CD4-positive, CD25-positive, alpha-beta regulatory T cell (primary cell): ENCODE data around the gene BCO1. TPM values are rescaled to one million over a fixed set of nuclear protein-coding genes. Genes with fewer than 3 reads are reported as not detected.

Source experiments
- ATAC-seq, 2 donors: fragments of 150-1000 bp; cut with Tn5 transposase; one replicate each; pipeline ENCODE4 v1.10.0; 2021; ENCODE audit warnings: low read depth in 2 of 2, moderate number of reproducible peaks in 2 of 2, moderate library complexity in 1 of 2
- DNase-seq, 3 donors: peaks; one replicate each; pipeline versions ENCODE4 v3.0.0 to v3.0.0-alpha.2; 2012 to 2022; ENCODE audit warnings: mixed read lengths in 1 of 3
- H3K27ac ChIP-seq: one replicate; pipeline ENCODE4 v1.7.0; 2013; ENCODE audit warnings: mild to moderate bottlenecking, low read length; ENCODE audit not compliant: insufficient read depth, poor library complexity, severe bottlenecking
- H3K27me3 ChIP-seq: one replicate; pipeline ENCODE4 v1.7.0; 2013; ENCODE audit warnings: low read length; ENCODE audit not compliant: control insufficient read depth, insufficient read depth
- H3K36me3 ChIP-seq: one replicate; pipeline ENCODE4 v1.7.0; 2013; ENCODE audit warnings: mild to moderate bottlenecking, low read length, moderate library complexity; ENCODE audit not compliant: control insufficient read depth, insufficient read depth
- H3K4me1 ChIP-seq: 2 replicates; pipeline ENCODE4 v1.7.0; 2013; ENCODE audit warnings: mild to moderate bottlenecking, low read length; ENCODE audit not compliant: insufficient read depth, control insufficient read depth, poor library complexity, severe bottlenecking
- H3K4me3 ChIP-seq: one replicate; pipeline ENCODE4 v1.7.0; 2013; ENCODE audit warnings: low read depth, mild to moderate bottlenecking, low read length, moderate library complexity
- H3K9me3 ChIP-seq, 2 experiments: 1 replicate in 1 of 2; 2 replicates in 1 of 2; pipeline ENCODE4 v1.7.0; 2013; ENCODE audit warnings: low read length in 2 of 2, mild to moderate bottlenecking in 1 of 2, moderate library complexity in 1 of 2; ENCODE audit not compliant: control insufficient read depth in 2 of 2
- H3K27ac Mint-ChIP-seq, 3 donors: one replicate each; pipeline ENCODE4 v1.8.0; 2020 to 2022; ENCODE audit warnings: mild to moderate bottlenecking in 3 of 3, mixed read lengths in 3 of 3, moderate library complexity in 2 of 3
- H3K27me3 Mint-ChIP-seq: one replicate; pipeline ENCODE4 v1.8.0; 2022; ENCODE audit warnings: mild to moderate bottlenecking, mixed read lengths
- H3K36me3 Mint-ChIP-seq: one replicate; pipeline ENCODE4 v1.8.0; 2020; ENCODE audit warnings: mixed read lengths
- H3K4me1 Mint-ChIP-seq, 4 donors: one replicate each; pipeline ENCODE4 v1.8.0; 2020 to 2022; ENCODE audit warnings: mixed read lengths in 4 of 4, mild to moderate bottlenecking in 1 of 4
- H3K4me3 Mint-ChIP-seq, 4 donors: one replicate each; pipeline ENCODE4 v1.8.0; 2020 to 2022; ENCODE audit warnings: mild to moderate bottlenecking in 4 of 4, mixed read lengths in 4 of 4, moderate library complexity in 3 of 4
- H3K9me3 Mint-ChIP-seq, 7 donors: one replicate each; pipeline ENCODE4 v1.8.0; 2020 to 2022; ENCODE audit warnings: mixed read lengths in 7 of 7, mild to moderate bottlenecking in 3 of 7, moderate library complexity in 2 of 7
- polyA plus RNA-seq, 4 donors: library from polyadenylated mRNA; unstranded; fragments of 300-500 nt; fragmentation: Illumina TruSeq; gene quantifications; one replicate each; pipeline ENCODE4 v1.2.3, GENCODE V29; 2021
- total RNA-seq: library from RNA; stranded (reverse); gene quantifications from one replicate; pipeline ENCODE4 v1.2.3, GENCODE V29; 2022

BCO1 gene, protein sequence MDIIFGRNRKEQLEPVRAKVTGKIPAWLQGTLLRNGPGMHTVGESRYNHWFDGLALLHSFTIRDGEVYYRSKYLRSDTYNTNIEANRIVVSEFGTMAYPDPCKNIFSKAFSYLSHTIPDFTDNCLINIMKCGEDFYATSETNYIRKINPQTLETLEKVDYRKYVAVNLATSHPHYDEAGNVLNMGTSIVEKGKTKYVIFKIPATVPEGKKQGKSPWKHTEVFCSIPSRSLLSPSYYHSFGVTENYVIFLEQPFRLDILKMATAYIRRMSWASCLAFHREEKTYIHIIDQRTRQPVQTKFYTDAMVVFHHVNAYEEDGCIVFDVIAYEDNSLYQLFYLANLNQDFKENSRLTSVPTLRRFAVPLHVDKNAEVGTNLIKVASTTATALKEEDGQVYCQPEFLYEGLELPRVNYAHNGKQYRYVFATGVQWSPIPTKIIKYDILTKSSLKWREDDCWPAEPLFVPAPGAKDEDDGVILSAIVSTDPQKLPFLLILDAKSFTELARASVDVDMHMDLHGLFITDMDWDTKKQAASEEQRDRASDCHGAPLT
- total RNA-seq (not detected), polyA plus RNA-seq (not detected)

DNA sequence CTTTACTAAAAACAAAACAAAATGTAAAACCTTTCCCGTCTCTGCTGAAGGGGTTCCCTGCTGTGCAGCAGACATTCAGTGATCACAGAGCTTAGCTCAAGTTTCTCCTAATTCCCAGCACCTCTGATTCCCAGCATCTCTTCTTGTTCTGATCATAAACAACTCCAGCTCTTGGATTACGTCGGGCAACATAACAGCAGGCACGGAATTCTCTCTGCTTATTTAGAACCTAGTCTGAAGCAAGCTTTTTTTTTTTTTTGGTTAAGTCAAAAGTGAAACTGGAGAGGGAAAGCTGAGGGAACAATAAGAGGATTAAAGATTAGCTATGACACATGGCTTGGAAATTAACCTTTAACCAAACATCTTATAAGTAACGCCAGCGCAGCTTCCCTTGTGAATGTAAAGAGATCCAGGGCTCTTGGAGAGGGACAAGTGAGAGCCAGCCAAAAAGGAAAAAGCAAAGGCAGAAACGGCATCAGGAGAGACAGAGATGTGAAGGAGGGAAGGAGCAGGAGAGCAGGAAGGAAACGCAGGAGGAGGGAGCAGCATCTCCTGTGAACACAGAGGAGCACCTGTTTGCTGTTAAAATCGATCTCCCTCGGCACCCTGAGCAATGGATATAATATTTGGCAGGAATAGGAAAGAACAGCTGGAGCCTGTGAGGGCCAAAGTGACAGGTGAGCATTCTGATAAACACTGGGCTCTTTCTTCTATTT is at the start of gene BCO1:
BCO1 (plus strand) TSS at position 394 of the 716 bp plus-strand sequence; CDS start at position 614, 220 bp downstream.
- no peak for ATAC-seq
- peaks cover 11% of the 10 kb centered on the region for H3K27me3 Mint-ChIP-seq
- H3K36me3 Mint-ChIP-seq, result no peaks in the 10 kb centered on the region

DNA sequence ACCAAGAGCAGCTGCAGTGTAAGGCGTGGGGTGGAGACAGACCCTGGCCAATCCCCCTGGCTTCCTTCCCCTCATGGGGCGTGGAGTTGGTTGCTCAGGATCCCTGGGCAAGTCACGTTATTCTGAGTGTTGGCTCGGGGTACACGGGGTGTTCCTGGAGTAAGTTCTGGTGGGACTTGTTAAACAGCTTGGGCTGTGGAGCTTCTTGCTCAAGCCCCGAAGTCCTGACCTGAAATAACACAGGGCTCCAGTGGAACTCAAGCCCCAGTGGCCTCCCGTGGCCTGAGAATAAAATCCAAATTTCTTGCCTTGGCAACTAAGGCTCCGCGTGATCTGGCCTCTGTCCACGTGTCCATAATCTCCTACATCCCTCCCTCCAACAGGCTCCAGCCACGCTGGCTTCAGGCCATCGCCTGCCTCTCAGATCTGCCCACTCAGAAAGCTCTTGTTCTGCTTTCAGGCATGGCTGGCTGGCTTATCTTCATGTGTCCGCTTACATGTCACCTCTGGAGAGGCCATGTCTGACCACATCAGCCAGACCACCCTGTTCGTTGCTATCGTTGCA is 49.3 kb upstream of the BCO1 start:
- Mint-ChIP-seq H3K27me3 (peaks cover 5% of the 10 kb centered on the region), H3K4me1 (no peaks in the 10 kb centered on the region), H3K4me3 (no peak overlapping the region), H3K36me3 (no peaks in the 10 kb centered on the region), H3K27ac (no peak overlapping the region), H3K9me3 (peaks cover 0 to 1% (median 0%) of the 10 kb centered on the region in 7 donors)
- Histone ChIP-seq H3K27ac (no peak overlapping the region), H3K4me3 (no peak overlapping the region), H3K27me3 (peaks cover 3% of the 10 kb centered on the region), H3K9me3 (no peaks in the 10 kb centered on the region), H3K36me3 (no peaks in the 10 kb centered on the region), H3K4me1 (no peaks in the 10 kb centered on the region)
- DNase-seq (no peak), ATAC-seq (no peak)

More for the DNA sequence above, at the start of gene BCO1:
- H3K27me3 ChIP-seq, result no peaks in the 10 kb centered on the region
- peaks cover 0 to 8% (median 5%) of the 10 kb centered on the region in 4 donors for H3K4me1 Mint-ChIP-seq
- peak within 1 kb of the TSS in 1 of 3 donors; percentile 1 for H3K27ac Mint-ChIP-seq
- H3K27ac ChIP-seq, result no peak within 1 kb of the TSS
- H3K4me3 Mint-ChIP-seq, result no peak within 1 kb of the TSS
- H3K4me1 ChIP-seq, result no peaks in the 10 kb centered on the region
- DNase-seq, result no peak
- no peaks in the 10 kb centered on the region for H3K9me3 Mint-ChIP-seq
- H3K4me3 ChIP-seq, result no peak within 1 kb of the TSS
- no peaks in the 10 kb centered on the region for H3K36me3 ChIP-seq
- H3K9me3 ChIP-seq, result no peaks in the 10 kb centered on the region

DNA sequence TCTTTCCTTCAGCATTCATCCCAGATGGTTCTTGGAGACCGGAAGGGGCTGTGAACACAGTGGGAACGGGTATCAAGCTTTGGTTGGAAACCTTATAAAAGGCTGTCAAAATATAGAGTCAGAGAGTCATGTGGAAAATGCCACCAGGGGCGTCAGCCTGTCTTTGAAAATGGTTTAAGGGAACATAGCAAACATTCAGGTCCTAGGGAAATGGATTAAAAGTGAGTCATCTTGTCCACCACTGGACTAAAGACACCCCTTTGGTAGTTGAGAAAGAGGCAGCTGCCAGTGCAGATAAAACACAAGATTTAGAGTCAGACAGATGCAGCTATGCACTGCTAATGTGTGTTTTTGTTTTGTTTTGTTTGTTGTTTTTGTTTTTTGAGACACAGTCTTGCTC is 47.8 kb upstream of the BCO1 start:
- ATAC-seq, result no peak

DNA sequence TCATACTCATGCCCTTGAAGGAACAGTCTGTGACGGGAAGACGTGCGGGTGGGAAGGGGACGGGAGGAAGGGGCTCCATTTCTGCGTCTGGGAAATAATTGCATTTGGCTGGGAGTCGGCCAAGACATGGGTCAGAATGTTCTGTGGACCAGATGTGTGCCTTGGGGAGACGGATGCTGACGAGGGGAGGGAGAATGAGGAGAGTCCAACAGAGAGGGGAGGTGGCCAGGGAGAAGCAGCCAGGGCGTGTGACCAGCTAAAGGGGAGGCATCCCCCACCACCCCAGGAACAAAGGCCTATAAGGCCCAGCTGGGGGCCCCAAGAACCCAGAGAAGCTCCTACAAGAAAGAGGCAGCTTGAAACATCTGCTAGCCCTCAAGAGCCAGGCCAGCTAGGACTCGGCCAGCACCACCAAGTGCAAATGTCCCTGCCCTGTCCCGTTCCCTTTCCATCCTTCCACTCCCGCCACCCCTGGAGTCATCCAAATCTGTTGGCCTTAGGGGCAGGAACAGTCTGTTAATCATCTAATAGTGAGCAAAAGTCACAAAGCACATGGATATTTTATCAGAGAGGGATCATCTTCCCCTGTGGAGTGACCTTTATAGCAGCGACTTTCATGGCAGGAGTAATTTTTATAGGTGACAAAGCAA is 42.5 kb upstream of the BCO1 start:
- Histone ChIP-seq H3K4me1 (no peaks in the 10 kb centered on the region), H3K27me3 (peaks cover 3% of the 10 kb centered on the region), H3K27ac (no peak overlapping the region), H3K4me3 (no peak overlapping the region), H3K36me3 (no peaks in the 10 kb centered on the region), H3K9me3 (no peaks in the 10 kb centered on the region)
- Mint-ChIP-seq H3K27ac (no peak overlapping the region), H3K27me3 (peaks cover 11% of the 10 kb centered on the region), H3K4me3 (no peak overlapping the region), H3K4me1 (no peaks in the 10 kb centered on the region), H3K36me3 (no peaks in the 10 kb centered on the region), H3K9me3 (peaks cover 0 to 2% (median 0%) of the 10 kb centered on the region in 7 donors)
- ATAC-seq, result no peak
- DNase-seq, result no peak

More for the DNA sequence above, 47.8 kb upstream of the BCO1 start:
- Mint-ChIP-seq H3K4me3 (no peak overlapping the region), H3K27ac (no peak overlapping the region), H3K4me1 (no peaks in the 10 kb centered on the region), H3K27me3 (peaks cover 8% of the 10 kb centered on the region), H3K36me3 (no peaks in the 10 kb centered on the region), H3K9me3 (peaks cover 0 to 1% (median 0%) of the 10 kb centered on the region in 7 donors)
- Histone ChIP-seq H3K36me3 (no peaks in the 10 kb centered on the region), H3K27ac (no peak overlapping the region), H3K4me1 (no peaks in the 10 kb centered on the region), H3K4me3 (no peak overlapping the region), H3K27me3 (peaks cover 3% of the 10 kb centered on the region), H3K9me3 (no peaks in the 10 kb centered on the region)
- no peak for DNase-seq

DNA sequence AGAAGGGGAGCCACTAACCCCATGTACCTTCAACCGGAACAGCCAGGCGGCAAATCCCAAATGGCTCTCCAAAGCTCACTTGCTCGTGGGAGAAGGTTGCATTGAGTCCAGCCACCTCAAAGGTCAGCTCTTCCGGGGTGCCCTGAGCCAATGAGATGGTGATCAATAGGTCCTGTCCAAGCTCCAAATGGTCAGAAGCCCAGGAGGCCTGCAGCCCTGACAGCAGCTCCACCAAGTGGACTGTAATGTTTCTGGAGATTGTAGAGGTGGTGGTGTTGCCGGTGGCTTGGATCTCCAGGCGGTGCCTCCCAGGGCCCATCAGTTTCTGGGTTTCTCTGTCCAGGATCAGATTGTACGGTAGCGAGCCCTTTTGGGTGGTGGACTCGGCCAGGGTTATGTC is 39.9 kb upstream of the BCO1 start:
- no peak overlapping the region for H3K4me3 ChIP-seq
- H3K9me3 Mint-ChIP-seq, result peaks cover 0 to 2% (median 0%) of the 10 kb centered on the region in 7 donors

DNA sequence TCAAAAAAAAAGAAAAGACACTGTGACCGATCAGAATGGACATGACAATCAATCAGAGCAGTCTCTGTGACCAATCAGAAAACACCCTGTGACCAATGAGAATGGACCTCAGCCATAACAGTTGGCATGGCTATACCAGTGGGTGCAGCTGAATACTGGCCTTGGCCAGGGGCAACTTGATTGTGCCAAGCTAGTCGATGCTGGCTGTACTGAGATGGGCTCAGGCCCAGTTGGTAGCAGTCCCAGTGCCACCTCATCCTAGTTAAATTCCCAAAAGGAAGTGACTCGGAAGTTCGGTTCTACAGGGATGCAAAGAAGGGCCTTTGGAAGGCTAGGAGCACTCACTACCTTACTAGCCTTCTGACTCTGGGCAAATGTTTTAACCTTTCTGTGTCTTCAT is 37.2 kb upstream of the BCO1 start:
- Mint-ChIP-seq H3K27me3 (peaks cover 17% of the 10 kb centered on the region), H3K4me3 (no peak overlapping the region), H3K27ac (no peak overlapping the region), H3K36me3 (no peaks in the 10 kb centered on the region), H3K9me3 (peaks cover 0 to 2% (median 0%) of the 10 kb centered on the region in 7 donors), H3K4me1 (peaks cover 0 to 4% (median 0%) of the 10 kb centered on the region in 4 donors)
- ATAC-seq (no peak), DNase-seq (no peak)
- Histone ChIP-seq H3K4me3 (no peak overlapping the region), H3K27me3 (peaks cover 2% of the 10 kb centered on the region), H3K36me3 (no peaks in the 10 kb centered on the region), H3K27ac (no peak overlapping the region), H3K9me3 (no peaks in the 10 kb centered on the region), H3K4me1 (no peaks in the 10 kb centered on the region)

More for the DNA sequence above, 39.9 kb upstream of the BCO1 start:
- no peak for DNase-seq
- Mint-ChIP-seq H3K4me3 (no peak overlapping the region), H3K27ac (no peak overlapping the region), H3K4me1 (no peaks in the 10 kb centered on the region), H3K27me3 (peaks cover 22% of the 10 kb centered on the region), H3K36me3 (no peaks in the 10 kb centered on the region)
- Histone ChIP-seq H3K27me3 (no peaks in the 10 kb centered on the region), H3K27ac (no peak overlapping the region), H3K4me1 (no peaks in the 10 kb centered on the region), H3K9me3 (no peaks in the 10 kb centered on the region), H3K36me3 (no peaks in the 10 kb centered on the region)
- ATAC-seq, result no peak
